Stimulated activated CD4-positive, alpha-beta T cell treated with anti-CD3 and anti-CD28 coated beads, Interleukin-2, amount 100 ng/mL, for 24 hours (primary cell): ENCODE data around the gene GHRL.

ENCODE experiments used
- DNase-seq, 2 donors: peaks; one replicate each; pipeline ENCODE4 v3.0.0-alpha.2; 2020

Gene GHRL, protein sequence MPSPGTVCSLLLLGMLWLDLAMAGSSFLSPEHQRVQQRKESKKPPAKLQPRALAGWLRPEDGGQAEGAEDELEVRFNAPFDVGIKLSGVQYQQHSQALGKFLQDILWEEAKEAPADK

DNA sequence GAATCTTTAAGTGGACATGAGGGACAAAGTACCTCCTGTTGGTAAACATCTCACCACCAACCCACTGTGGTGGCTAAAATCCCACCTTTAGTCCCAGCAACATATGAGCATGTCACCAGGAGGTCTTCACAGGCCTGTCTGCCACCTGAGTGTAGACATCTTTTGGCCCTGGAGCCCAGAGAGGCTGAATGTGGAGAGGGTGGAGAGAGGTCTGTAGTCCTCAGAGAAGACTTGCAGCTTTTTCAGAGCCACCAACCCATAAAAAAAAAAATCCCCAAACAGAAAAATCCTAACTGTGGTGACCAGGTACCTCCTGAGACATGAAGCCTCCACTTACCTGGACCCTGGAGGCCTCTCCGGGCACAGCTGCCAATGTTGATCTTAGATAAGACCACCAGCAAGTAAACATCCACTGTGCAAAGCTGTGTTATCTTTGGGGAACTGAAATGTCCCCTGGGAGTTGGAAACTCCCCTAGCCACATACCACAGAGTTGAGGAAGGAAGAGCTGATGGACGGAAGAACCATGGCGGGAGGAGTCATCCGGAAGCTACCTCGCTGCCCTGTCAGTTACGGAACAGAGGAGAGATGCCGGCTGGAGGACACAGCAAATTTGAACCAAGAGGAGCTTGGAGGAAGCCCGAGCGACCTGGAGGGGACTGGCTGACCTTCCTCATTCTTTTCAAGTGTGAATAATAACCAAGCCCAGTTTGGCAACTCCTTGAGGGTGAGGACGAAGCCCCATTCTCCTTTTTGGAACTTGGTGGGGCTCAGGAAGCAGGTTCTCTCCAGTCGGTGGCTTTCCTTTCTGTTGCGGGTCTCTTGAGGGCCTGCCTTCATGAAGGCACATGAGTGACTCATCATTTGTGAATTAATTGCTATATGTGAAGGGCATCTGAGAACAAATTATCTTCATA lies at the start of gene GHRL:
Gene GHRL (minus strand): TSS at position 443 of the 915 bp plus-strand sequence. CDS start 2,767 bp downstream, outside the sequence.
- DNase-seq: no peak

DNA sequence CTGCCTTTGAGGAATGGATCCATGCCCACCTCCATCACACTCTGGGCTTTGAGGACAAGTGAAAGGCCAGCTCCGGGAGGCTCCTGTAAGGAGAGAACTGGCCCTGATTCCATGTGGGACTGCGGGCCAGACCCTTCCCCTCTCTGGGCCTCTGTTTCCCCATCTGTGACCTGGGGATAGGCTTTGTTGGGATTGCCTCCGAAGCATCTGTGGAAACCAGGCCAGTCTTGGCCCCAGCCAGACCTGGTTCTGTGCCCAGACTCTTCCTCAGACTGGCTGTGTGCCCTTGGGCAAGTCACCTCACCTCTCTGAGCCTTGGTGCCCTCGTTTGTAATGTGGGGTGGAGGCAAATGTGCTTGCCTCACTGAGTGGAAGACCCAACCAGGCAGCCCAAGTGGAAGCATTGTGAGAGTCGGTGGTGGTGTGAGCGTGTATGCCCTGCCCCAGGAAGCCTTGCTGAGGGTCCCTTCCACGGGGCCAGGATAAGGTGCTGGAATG lies 49.2 kb upstream of the GHRL start:
- no peak for DNase-seq

DNA sequence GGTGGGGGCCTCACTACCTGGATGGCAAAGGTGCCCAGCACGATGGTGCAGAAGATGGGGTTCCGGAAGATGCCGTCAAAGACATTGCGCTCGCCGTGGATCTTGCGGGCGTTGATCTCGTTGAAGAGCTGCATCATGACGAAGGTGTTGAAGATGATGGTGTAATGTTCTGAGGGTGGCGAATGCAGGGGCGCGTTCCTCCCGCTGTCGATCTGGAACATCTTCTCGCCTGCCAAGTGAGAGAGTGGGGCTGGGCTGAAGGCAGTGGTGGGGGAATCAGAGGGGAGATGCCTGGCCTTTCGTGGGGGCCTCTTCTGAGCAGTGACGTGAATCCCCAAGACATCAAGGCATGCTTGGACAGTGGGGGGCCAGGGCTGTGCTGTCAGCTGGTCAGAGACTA lies 47.7 kb upstream of the GHRL start:
- DNase-seq: no peak

DNA sequence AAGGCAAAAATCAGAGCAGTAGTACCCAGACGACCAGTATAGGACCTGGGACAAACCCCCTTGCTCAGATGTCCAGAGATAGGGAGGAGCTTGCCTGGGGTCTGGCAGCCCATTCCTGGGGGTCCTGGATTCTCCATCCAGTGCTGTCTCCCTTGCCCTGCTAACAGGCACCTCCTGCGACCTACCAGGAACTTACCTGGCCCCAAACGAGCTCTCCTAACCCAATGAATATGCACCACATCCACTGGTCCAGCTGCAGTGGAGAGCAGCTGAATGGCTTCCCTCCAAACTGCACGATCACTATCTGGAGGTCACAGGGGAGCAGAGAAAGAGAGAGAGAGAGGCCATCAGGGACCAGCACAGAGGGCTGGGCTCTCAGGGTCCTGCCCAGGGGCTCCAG lies 47.3 kb upstream of the GHRL start:
- DNase-seq: no peak

DNA sequence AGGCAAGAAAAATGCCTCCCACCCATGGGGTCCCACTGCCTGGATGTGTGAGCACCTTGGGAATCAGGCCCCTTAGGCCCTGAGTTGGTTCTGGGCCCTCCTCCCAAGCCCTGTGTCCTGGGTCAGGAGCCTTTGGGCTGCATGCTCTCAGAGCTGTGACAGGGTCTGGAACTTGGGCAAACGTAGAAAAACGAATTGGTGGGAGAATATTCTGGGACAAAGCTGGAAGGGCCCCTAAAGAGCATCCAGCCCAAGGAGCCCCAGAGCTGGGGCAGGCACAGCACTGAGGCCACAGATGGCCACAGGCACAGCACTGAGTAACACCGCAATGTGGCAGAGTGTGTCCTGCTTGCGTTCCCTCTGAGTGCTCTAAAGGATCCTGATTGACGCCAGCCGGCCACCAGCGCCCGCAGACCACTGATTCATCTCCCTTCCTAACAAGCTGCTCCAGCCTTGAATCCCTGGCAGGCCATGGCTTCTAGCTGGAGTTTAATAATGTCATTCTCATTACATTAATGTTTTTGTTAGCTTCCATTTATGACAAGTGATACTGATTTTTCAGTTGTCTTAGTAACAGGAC lies 46.7 kb upstream of the GHRL start:
- DNase-seq: no peak

DNA sequence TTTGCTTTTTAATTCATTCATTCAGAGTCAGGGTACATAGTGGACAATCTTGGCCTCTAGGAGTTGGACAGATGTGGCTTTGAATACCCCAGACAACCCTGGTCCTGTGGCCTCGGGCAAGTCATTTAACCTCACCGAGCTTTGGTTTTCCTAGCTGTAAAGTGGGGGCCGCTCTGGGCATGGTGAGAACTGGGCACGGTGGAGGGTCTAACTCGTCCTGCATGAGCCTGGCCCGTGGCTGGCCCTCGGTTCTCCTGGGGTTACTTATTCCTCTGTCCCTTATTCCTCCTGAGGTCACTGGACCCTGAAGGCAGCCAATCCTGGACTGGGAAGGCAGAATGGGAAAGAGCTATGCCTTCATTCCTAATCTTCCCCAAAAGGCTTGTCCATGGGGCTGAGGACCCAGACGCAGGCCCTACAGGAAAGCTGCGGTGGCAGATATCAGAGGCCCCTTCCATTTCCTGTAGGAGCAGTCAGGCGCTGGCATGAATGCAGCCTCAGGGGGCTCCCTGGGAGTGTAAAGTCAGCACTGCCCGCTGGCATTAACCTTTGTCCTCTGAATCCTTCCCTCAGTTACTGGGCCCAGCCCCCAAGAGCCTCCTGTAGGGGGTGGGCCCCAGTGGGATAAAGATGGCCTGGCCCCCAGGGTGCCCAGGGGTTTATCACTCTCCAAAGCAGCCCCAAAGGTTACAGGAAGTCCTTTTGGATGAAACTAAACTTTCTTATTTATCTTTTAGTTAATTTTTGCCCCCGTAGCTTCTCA lies 46.0 kb upstream of the GHRL start:
- no peak for DNase-seq

DNA sequence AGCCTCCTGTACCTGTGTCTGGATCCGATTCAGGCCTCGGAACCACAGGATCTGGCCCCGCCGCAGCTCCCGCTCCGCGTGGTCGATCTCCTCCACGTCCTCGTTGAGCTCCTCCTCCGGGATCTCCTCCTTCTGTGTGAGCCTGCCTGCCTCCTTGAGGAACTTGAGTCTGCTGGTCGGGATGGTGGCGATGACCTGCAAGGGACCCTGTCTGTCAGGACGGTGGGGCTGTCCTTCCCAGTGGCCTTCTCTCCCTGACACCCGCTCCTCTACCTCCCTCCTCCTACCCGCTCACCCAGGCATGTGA lies 45.4 kb upstream of the GHRL start:
- no peak for DNase-seq

DNA sequence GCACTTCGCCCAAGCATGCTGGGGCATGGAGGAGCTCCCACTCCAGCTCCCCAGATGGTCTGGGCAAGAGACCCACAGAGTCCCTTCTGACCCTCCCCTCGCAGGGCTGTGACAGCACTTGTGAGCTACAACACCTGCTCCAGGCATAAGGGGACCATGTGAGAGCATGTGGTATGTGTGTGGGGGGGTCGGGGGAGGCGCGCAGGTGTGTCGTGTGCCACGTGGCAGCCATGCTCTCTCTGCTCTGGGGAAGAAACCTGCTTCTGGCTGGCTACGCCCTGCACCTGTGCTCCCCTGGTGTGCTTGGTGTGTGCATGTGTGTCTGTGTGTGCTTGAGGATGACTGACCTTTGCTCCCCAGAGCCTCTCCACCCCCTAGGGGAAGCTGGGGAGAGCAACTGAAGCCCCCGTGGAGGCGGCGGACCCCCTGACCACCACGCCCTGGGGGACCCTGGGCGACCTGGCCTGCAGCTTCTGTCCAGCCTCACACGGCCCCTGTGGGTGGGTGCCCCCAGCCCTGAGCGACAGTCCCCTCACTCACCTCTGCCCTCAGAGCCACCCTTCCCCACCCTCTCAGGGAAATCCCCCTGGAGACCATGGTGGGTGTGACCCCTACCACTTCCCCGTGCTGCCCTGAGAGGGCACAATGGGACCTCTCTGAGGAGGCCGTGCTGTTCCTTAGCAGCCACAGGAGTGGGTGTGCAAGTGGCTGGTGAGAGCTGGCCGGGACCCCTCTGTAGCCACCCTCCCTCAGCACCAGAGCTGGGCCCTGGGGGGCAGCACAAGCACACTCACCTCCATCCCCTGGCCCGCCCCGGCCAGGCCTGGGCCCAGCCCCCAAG lies 44.8 kb upstream of the GHRL start:
- no peak for DNase-seq

DNA sequence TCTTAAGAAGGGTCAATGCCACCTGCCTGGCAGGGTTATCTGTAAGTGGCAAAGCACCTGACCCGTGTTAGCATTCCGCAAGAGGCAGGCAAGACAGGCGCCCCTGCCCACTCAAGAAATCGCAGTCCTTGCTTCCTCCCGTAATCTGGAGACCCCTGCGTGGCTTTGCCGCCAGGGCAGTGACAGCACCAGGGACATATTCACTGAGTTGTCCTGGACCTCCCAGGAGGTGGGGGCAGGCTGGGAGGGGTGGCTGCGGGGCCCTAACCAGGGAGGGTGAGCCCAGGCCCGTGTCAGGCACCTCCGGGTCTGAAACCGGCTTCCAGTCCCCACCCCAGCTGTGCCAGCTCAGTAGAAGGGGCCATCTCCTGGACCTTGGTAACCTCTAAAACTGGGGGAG lies 44.0 kb upstream of the GHRL start:
- no peak for DNase-seq

DNA sequence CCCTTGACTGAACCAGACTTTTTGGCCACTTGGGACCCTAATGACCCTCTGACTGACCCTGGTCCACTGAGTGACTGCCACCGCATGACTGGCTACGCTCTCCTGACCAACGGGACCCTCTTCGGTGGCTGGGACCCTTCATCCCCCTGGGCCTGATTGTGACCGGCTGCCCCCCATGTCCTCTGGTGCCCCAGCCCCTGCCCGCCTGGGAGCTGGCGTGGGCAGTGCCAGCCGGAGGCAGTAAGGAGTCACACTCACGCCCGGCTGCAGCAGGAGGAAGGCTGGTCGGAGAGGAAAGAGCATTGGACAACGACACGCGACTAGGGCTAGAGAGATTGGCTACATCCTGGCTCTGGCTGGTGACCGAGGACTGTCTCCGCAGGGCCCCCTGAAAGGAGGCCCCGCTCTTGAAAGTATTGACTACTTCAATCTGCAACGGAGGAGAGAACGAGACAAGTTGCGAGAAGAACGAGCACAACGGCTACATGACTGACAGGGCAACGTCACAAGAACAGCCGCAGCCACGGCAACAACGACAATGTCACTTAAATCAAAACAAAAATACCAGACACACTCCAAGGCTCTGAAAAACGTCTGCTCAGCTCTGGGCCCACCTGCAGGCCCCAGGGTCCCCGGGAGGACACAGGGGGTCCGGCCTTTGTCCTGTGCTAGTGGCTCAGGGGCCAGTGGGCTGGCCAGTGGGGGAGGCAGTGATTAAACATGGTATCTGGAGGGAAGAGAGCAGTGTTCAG lies 43.3 kb upstream of the GHRL start:
- no peak for DNase-seq

DNA sequence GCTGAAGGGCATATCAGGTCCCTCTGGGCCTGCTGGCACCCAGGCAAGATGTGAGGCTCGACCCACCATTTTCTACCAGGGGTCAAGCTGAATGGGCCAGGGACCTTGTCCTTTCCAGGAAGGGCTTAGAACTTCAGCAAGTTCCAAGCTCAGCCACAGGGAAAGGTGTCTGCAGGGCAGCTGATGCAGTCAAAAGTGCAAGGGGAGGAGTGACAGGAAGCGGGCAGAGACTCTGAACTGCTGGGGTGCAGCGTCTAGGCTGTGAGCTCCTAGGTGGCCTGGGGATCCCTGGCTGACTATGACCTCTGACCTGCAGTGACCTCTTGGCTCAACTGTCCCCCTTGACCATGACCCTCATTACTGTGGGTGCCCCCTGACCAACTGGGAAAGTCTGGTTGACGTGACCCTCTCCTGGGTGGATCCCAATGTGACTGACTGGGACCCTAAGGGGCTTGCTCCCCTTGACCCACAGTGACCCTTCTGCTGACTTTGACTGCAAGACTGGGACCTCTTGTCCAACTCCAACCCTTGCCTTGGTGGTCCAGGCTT lies 42.5 kb upstream of the GHRL start:
- no peak for DNase-seq

DNA sequence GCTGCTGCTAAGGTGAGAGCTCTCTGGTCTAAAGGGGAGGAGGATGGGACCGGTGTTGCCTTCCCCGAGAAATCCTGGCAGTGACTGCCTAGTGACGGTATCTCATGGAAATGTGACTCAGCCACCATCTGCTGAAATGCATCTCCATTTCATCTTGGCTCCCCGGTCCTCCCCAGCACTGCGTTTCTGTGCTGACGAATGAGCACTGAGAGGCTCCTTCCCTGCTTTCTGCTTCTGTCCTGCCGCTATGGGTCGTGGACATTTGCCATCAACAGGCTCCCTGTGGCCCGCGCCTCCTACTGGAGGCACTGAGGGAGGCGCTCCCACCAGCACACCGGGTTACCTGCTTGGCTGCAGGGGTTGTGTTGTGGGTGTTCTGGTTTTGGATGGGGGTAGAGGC lies 41.7 kb upstream of the GHRL start:
- no peak for DNase-seq

DNA sequence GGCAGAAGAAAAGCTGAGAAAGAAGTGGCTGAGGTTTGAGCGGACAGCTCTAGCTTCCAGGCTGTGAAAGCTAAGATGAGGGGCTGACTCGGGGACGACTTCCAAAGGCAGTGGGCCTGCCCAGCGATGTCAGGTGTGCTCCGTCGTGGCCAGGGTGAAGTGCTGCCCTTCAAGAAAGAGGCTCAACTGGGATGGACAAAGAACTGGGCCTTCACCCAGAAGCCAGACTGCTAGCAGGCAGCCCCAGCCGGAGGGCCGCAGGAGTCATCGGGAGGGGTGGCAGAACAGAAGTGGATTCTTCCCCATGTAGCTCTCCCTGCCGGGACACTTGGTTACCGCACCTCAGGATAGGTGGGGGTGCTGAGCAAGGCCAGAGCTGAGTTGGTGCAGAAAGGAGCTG lies 41.3 kb upstream of the GHRL start:
- no peak for DNase-seq

DNA sequence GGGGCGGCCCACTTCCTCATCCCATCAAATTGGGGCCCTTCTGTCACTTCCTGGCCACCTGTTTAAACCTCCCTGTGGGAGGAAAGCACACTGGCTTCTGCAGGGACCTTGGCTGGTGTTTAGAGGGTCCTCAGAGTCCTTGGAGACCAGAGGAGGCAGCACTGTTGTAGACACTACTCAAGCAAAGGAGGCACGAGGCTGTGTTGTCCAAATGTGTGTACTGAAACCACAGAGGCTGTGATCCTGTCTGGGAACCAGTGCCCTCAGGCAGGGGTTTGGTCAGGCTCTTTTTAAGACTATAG lies 40.6 kb upstream of the GHRL start:
- DNase-seq: no peak

DNA sequence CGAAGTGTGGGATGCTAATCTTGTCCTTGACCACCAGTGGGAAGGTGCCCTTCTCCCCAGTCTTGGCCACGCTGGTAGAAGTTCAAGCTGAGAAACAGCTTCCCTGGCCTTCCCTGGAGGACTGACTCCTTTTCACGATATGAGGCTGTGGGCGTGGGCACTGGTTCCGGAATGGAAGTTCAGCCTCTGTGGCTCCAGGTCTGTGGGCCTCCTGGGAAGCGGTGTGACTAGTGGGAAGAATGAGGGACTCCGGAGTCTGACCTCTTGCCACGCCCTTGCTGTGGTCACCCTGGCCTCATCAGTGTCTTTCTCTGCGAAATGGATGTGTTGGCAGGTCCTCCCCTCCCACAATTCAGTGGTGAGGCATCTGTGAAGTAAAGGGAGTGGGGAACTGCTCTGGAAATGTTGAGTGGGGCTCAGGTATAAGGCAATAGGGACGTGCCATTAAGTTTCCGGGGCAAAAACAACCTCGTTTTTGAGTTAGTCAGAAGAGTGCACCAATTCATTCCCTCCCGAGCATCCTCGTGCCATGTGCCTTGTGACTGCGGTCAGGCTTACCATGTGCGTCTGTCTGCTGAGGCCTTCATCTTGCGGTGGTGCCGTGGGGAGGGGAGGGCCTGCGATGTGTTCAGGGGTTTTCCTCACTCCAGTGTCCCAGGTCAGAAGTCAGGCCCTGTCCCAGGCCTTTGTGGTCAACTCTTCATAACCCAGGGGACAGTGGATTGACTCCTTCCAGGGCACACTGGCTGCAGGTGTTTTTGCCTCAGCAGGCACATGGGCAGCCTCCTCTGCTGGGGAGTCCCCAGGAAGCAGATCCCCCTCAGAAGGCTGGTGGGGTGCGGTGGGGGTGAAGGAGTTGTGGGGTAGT lies 40.0 kb upstream of the GHRL start:
- DNase-seq: no peak

DNA sequence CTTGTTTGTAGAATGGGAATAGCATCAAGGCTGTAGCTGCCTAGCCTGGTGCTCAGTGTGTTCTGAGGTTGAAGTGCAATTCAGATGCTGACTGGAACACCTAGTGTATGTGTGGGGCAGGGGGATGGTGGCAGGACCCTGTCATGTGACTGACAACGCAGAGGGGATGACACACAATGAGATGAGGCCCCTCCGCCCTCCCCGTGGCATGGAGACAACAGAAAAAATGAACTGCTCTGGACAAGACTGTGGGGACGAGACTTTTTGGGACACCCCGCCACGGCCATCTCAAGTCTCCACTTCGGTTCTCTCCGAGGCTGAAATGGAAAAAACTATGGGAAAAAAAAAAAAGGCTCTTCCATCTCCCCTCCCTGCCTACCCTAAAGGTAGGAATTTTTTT lies 38.6 kb upstream of the GHRL start:
- no peak for DNase-seq

DNA sequence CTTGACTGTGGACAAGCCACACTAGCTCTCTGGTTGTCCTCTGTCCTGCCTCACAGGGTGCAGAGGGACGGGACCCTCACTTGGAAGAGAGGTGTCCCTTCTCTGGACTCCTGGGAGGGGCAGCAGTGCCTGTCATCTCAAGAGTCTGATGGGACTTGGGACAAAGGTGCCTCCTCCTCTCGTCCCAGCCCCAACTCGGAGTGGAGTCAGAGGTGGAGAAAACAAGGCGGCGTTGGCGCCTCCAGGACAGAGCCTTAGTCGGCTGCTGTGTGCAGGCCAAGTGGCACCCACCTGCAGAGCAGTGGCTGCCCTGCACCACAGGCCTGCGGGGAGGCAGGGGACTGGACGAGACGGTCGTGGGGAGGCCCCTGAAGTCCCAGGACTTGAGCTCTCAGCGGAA lies 37.6 kb upstream of the GHRL start:
- no peak for DNase-seq

DNA sequence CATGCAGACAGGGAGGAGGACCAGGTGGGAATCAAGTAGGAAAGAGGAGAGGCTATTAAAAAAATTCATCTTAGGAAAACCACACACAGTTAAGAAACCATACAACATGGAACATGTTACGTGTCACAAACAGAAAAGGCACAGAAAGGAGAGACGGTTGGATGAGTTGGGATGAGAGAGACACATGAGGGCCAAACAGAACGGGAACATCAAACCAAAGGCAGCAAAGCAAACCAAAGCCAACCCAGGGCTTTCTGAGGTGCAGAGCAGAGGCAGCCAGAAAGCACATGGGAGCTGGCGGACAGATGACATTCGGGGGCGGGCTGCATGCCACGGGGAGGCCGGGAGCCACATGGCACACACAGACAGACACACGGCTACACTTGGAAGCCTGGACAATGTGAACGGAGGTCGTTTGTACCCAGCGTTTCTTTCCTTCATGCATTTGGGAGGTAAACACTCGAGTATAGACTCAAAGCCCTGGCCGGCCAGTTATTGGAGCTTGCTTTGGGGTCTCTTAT lies 36.8 kb upstream of the GHRL start:
- no peak for DNase-seq

DNA sequence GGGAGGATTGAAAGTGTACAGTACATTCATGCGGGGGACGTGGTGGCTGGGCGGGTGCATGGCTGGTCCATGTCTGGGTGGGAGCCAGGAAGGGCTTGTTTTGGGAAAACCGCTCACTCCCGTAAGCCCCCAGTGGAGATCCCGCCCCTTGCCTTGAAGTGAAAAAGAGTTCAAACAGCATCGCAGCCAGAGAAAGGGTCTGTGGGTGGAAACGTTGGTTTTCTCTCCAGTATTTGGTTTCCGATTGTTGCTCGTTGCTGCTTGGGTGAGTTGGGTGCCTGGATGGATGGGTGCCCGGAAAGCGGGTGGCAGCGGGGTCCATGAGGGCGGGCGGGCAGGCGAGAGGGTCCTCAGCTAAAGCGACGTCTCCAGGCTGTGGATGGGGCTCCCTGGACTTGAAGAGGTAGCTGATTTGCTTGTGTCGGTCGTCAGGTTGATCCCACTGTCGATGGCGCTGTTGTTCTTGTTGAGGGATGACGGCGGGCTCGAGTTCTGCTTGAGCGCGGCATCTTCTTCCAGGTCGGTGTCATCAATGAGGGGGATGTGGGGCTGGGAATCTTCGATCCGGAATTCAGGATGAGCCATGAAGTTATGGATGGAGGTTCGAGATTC lies 35.8 kb upstream of the GHRL start:
- DNase-seq: no peak

DNA sequence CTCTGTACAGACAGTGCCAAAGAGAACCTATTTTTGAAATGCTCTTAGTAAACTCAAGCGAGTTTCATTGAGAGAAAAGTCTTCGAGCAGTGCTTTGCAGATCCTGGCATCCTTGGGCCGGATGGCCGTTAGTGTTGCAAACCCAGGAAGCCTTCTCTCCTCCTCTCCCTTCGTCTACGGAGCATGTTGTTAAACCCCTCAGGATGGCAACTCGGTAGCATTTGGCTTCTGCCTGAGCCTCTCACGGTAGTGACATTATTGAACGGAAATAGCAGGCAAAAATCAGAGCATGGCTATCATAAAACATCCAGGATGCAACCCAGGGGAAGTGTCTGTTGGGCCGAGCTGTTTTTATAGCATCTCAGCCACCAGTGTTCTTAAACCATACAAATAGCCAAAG lies 34.8 kb upstream of the GHRL start:
- DNase-seq: no peak
